ENCODE data around the gene YY1. TPM values are rescaled to one million over a fixed set of nuclear protein-coding genes. Genes with fewer than 3 reads are reported as not detected.
A peak's percentile ranks its signal among the peaks of the same experiment; 100 is the strongest.
"Not testable (repeated sequence)": the region's sequence is repeated elsewhere in the genome, so short reads cannot be mapped to it uniquely, and the experiment has no call there.

YY1 gene
- total RNA-seq, 4 donors from 2014 or later = 50.8 to 61.3 (median 58.6) TPM

GRCh38 chr14:100230361-100230760 lies 8.6 kb upstream of the YY1 start:
- Histone ChIP-seq H3K4me3 (no peak overlapping the region), H3K27me3 (no peaks in the 10 kb centered on the region), H3K36me3 (no peaks in the 10 kb centered on the region), H3K4me1 (peaks cover 0 to 5% (median 0%) of the 10 kb centered on the region in 4 donors), H3K27ac (no peak overlapping the region), H3K9me3 (no peaks in the 10 kb centered on the region)
- no peak for DNase-seq
- intact Hi-C loops (cut with DNase I; ENCODE audit: low total_unique reads) (no loop called here), in situ Hi-C loops (cut with MboI; ENCODE audit: low pct_ligation_motif_present in 1 of 4, low pct_unique_long_range_greater_than_20kb in 1 of 4, low sequenced_read_pairs in 3 of 4) (no loop called here)
- WGBS, 2 donors (ENCODE audit: low coverage in 1 of 2) = 86 to 87% methylated on average over 2 to 5 of the region's 5 CpGs
- TF ChIP-seq POLR2AphosphoS5 (IDR thresholded peaks at IDR 0.05) = no peak
- TF ChIP-seq EP300 (IDR thresholded peaks at IDR 0.05; ENCODE audit: low read depth) = no peak
- no peak for TF ChIP-seq POLR2A (IDR thresholded peaks at IDR 0.05)
- no peak for TF ChIP-seq CTCF (IDR thresholded peaks at IDR 0.05)

DNA sequence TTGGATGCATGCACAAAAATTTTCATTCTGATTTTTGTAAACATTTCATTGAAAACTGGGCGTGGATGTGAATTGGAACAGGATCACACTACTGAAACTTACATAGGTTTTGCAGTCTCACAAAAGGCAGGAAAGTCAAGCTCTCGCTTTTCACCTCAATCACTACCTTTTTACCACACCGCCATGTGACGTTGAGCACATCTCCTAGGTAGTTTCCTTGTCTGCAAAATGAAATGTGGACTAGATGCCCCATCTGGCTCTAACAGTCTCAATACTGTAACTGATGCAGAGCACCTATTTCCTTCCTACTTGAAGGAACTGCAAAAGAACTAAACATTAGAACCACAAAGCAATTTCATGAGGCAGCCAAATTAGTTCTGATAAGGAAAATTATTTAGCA lies 4.4 kb upstream of the YY1 start:
- H3K36me3 ChIP-seq = no peaks in the 10 kb centered on the region
- H3K9me3 ChIP-seq = no peaks in the 10 kb centered on the region
- intact Hi-C loops (cut with DNase I; ENCODE audit: low total_unique reads) (no loop called here), in situ Hi-C loops (cut with MboI; ENCODE audit: low pct_ligation_motif_present in 1 of 4, low pct_unique_long_range_greater_than_20kb in 1 of 4, low sequenced_read_pairs in 3 of 4) (no loop called here)
- no peak for DNase-seq
- H3K4me1 ChIP-seq = peaks cover 13 to 27% (median 18%) of the 10 kb centered on the region in 4 donors
- H3K27ac ChIP-seq = no peak overlapping the region
- WGBS, 2 donors (ENCODE audit: low coverage in 1 of 2) = 67 to 77% methylated on average over 3 to 4 of the region's 4 CpGs
- H3K4me3 ChIP-seq = no peak overlapping the region
- H3K27me3 ChIP-seq = no peaks in the 10 kb centered on the region
- TF ChIP-seq EP300 (IDR thresholded peaks at IDR 0.05; ENCODE audit: low read depth) = no peak
- no peak for TF ChIP-seq CTCF (IDR thresholded peaks at IDR 0.05)
- no peak for TF ChIP-seq POLR2AphosphoS5 (IDR thresholded peaks at IDR 0.05)
- TF ChIP-seq POLR2A (IDR thresholded peaks at IDR 0.05) = no peak

DNA sequence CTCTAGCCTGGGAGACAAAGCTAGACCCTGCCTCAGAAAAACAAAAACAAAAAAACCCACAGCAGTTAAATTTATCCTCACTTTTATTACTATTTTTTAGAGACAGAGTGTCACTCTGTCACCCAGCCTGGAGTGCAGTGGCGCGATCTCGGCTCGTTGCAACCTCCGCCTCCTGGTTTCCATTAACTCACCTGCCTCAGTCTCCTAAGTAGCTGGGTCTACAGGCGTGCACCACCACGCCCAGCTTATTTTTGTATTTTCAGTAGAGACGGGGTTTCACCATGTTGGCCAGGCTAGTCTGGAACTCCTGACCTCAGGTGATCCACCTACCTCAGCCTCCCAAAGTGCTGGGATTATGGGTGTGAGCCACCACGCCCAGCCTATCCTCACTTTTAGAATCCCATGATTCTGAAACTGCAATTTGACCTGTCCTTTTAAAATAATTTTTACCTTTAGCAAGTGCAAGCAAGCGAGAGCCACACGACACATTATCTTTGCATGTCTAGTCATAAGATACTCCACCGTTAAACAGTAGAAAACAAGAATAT lies 2.6 kb upstream of the YY1 start:
- H3K27me3 ChIP-seq; H3K36me3 ChIP-seq; DNase-seq; H3K9me3 ChIP-seq; intact Hi-C loops (cut with DNase I; ENCODE audit: low total_unique reads); in situ Hi-C loops (cut with MboI; ENCODE audit: low pct_ligation_motif_present in 1 of 4, low pct_unique_long_range_greater_than_20kb in 1 of 4, low sequenced_read_pairs in 3 of 4): not testable (repeated sequence)
- peak overlapping the region in 1 of 4 donors; percentile 100 for H3K27ac ChIP-seq
- H3K4me1 ChIP-seq = peaks cover 15 to 34% (median 25%) of the 10 kb centered on the region in 4 donors
- 66 to 83% methylated on average over 6 to 12 of the region's 12 CpGs for WGBS, 2 donors (ENCODE audit: low coverage in 1 of 2)
- H3K4me3 ChIP-seq = peak overlapping the region in 1 of 4 donors; percentile 100

DNA sequence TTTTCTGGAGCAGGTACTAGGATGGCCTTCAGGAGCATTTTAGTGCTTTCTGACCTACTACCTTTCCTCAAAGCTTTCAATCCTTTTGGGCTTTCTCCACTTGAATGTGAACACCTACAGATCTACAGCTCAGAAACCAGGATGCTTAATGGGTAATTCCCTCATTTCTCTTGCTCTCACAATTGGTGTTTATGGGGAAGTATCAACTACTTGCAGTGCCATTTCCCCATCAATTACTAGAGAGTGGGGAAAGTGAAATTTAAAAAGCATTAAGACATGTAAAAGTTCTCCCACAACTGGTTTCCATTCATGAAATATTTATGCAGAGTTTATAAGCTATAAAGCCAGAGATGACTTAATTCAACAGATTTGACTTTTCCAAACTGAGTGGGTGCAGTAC lies 2.1 kb upstream of the YY1 start:
- Histone ChIP-seq H3K27me3 (no peaks in the 10 kb centered on the region), H3K9me3 (no peaks in the 10 kb centered on the region), H3K36me3 (no peaks in the 10 kb centered on the region), H3K27ac (peak overlapping the region in 3 of 4 donors; percentile 100), H3K4me1 (peaks cover 20 to 40% (median 30%) of the 10 kb centered on the region in 4 donors), H3K4me3 (peak overlapping the region in 3 of 4 donors; percentile 100)
- in situ Hi-C loops (cut with MboI; ENCODE audit: low pct_ligation_motif_present in 1 of 4, low pct_unique_long_range_greater_than_20kb in 1 of 4, low sequenced_read_pairs in 3 of 4) = no loop called here
- DNase-seq = no peak
- intact Hi-C loops (cut with DNase I; ENCODE audit: low total_unique reads) = no loop called here
- TF ChIP-seq POLR2AphosphoS5 (IDR thresholded peaks at IDR 0.05) (no peak), EP300 (IDR thresholded peaks at IDR 0.05; ENCODE audit: low read depth) (no peak), CTCF (IDR thresholded peaks at IDR 0.05) (no peak), POLR2A (IDR thresholded peaks at IDR 0.05) (no peak)
